Activated naive CD8-positive, alpha-beta T cell treated with anti-CD3 and anti-CD28 coated beads, Interleukin-2, amount 50 U/mL, for 24 hours (primary cell): ENCODE measurements around the gene NFATC2.
A peak's percentile ranks its signal among the peaks of the same experiment; 100 is the strongest.
"Not testable (repeated sequence)": the region's sequence is repeated elsewhere in the genome, so short reads cannot be mapped to it uniquely, and the experiment has no call there.

Experiments used
- ATAC-seq: fragments of 150-1000 bp; cut with Tn5 transposase; one replicate; pipeline ENCODE4 v1.10.0; 2021
- DNase-seq: peaks from one replicate; pipeline ENCODE4 v3.0.0; 2021
- H3K27ac Mint-ChIP-seq: one replicate; pipeline ENCODE4 v1.8.0; 2021; ENCODE audit warnings: mild to moderate bottlenecking, mixed read lengths
- H3K27me3 Mint-ChIP-seq: one replicate; pipeline ENCODE4 v1.8.0; 2021; ENCODE audit warnings: mixed read lengths
- H3K36me3 Mint-ChIP-seq: one replicate; pipeline ENCODE4 v1.8.0; 2021; ENCODE audit warnings: low read depth, mixed read lengths
- H3K4me1 Mint-ChIP-seq: one replicate; pipeline ENCODE4 v1.8.0; 2021; ENCODE audit warnings: mixed read lengths
- H3K4me3 Mint-ChIP-seq: one replicate; pipeline ENCODE4 v1.8.0; 2021; ENCODE audit warnings: mild to moderate bottlenecking, moderate library complexity, mixed read lengths
- H3K9me3 Mint-ChIP-seq: one replicate; pipeline ENCODE4 v1.8.0; 2021; ENCODE audit warnings: mixed read lengths

The NFATC2 gene

GRCh38 chr20:51480507-51481270 lies 61.8 kb downstream of the NFATC2 start:
- no peaks in the 10 kb centered on the region for H3K27me3 Mint-ChIP-seq
- H3K4me3 Mint-ChIP-seq: peak overlapping the region; percentile 69
- peaks cover 59% of the 10 kb centered on the region for H3K36me3 Mint-ChIP-seq
- H3K27ac Mint-ChIP-seq: peak overlapping the region; percentile 96
- H3K9me3 Mint-ChIP-seq: no peaks in the 10 kb centered on the region
- H3K4me1 Mint-ChIP-seq: peaks cover 90% of the 10 kb centered on the region
- DNase-seq: peak; percentile 66
- peak; percentile 90 for ATAC-seq

- not testable (repeated sequence) for DNase-seq, H3K9me3 Mint-ChIP-seq, H3K27me3 Mint-ChIP-seq, H3K4me3 Mint-ChIP-seq, ATAC-seq, H3K27ac Mint-ChIP-seq
- Mint-ChIP-seq H3K36me3 (peaks cover 64% of the 10 kb centered on the region), H3K4me1 (peaks cover 61% of the 10 kb centered on the region)
Observed at GRCh38 chr20:51476106-51476505, 66.4 kb downstream of the NFATC2 start.

GRCh38 chr20:51473771-51474170 lies 68.7 kb downstream of the NFATC2 start:
- no peak overlapping the region for H3K27ac Mint-ChIP-seq
- H3K27me3 Mint-ChIP-seq: no peaks in the 10 kb centered on the region
- no peak for ATAC-seq
- peaks cover 71% of the 10 kb centered on the region for H3K36me3 Mint-ChIP-seq
- H3K9me3 Mint-ChIP-seq: no peaks in the 10 kb centered on the region
- H3K4me1 Mint-ChIP-seq: peaks cover 59% of the 10 kb centered on the region
- no peak for DNase-seq
- no peak overlapping the region for H3K4me3 Mint-ChIP-seq

- H3K4me3 Mint-ChIP-seq: no peak overlapping the region
- H3K27ac Mint-ChIP-seq: no peak overlapping the region
- no peak for ATAC-seq
- H3K27me3 Mint-ChIP-seq: no peaks in the 10 kb centered on the region
- H3K36me3 Mint-ChIP-seq: peaks cover 68% of the 10 kb centered on the region
- no peaks in the 10 kb centered on the region for H3K9me3 Mint-ChIP-seq
- peaks cover 53% of the 10 kb centered on the region for H3K4me1 Mint-ChIP-seq
- no peak for DNase-seq
Observed at GRCh38 chr20:51473256-51473655, 69.3 kb downstream of the NFATC2 start.

- DNase-seq: no peak
- Mint-ChIP-seq H3K9me3 (no peaks in the 10 kb centered on the region), H3K4me3 (peak overlapping the region; percentile 12), H3K4me1 (peaks cover 39% of the 10 kb centered on the region), H3K27me3 (no peaks in the 10 kb centered on the region), H3K36me3 (peaks cover 65% of the 10 kb centered on the region), H3K27ac (peak overlapping the region; percentile 93)
- peak; percentile 86 for ATAC-seq
Observed at GRCh38 chr20:51470907-51471411, 71.6 kb downstream of the NFATC2 start.

- no peak overlapping the region for H3K4me3 Mint-ChIP-seq
- no peaks in the 10 kb centered on the region for H3K27me3 Mint-ChIP-seq
- ATAC-seq (peak; percentile 23), DNase-seq (no peak)
- peaks cover 38% of the 10 kb centered on the region for H3K4me1 Mint-ChIP-seq
- H3K36me3 Mint-ChIP-seq: peaks cover 67% of the 10 kb centered on the region
- H3K9me3 Mint-ChIP-seq: no peaks in the 10 kb centered on the region
- H3K27ac Mint-ChIP-seq: peak overlapping the region; percentile 93
Observed at GRCh38 chr20:51470499-51470820, 72.1 kb downstream of the NFATC2 start.

- ATAC-seq: no peak
- peaks cover 41% of the 10 kb centered on the region for H3K4me1 Mint-ChIP-seq
Observed at GRCh38 chr20:51469578-51470498, 72.7 kb downstream of the NFATC2 start.

GRCh38 chr20:51469046-51469445 lies 73.5 kb downstream of the NFATC2 start:
- H3K4me1 Mint-ChIP-seq: peaks cover 48% of the 10 kb centered on the region
- H3K4me3 Mint-ChIP-seq: no peak overlapping the region
- ATAC-seq (no peak), DNase-seq (no peak)
- peaks cover 67% of the 10 kb centered on the region for H3K36me3 Mint-ChIP-seq
- no peaks in the 10 kb centered on the region for H3K9me3 Mint-ChIP-seq
- H3K27ac Mint-ChIP-seq: no peak overlapping the region
- H3K27me3 Mint-ChIP-seq: no peaks in the 10 kb centered on the region

More at GRCh38 chr20:51469578-51470498, 72.7 kb downstream of the NFATC2 start:
- no peak for DNase-seq
- no peaks in the 10 kb centered on the region for H3K9me3 Mint-ChIP-seq
- H3K36me3 Mint-ChIP-seq: peaks cover 68% of the 10 kb centered on the region
- no peaks in the 10 kb centered on the region for H3K27me3 Mint-ChIP-seq
- H3K4me3 Mint-ChIP-seq: no peak overlapping the region
- H3K27ac Mint-ChIP-seq: peak overlapping the region; percentile 93

- no peak overlapping the region for H3K4me3 Mint-ChIP-seq
- H3K9me3 Mint-ChIP-seq: no peaks in the 10 kb centered on the region
- peaks cover 67% of the 10 kb centered on the region for H3K36me3 Mint-ChIP-seq
- DNase-seq: no peak
- H3K27ac Mint-ChIP-seq: no peak overlapping the region
- H3K27me3 Mint-ChIP-seq: no peaks in the 10 kb centered on the region
- H3K4me1 Mint-ChIP-seq: peaks cover 52% of the 10 kb centered on the region
- no peak for ATAC-seq
Observed at GRCh38 chr20:51468636-51469035, 73.9 kb downstream of the NFATC2 start.

- no peaks in the 10 kb centered on the region for H3K9me3 Mint-ChIP-seq
- H3K4me1 Mint-ChIP-seq: peaks cover 57% of the 10 kb centered on the region
- no peak for ATAC-seq
- H3K27ac Mint-ChIP-seq: no peak overlapping the region
- DNase-seq: no peak
- peaks cover 66% of the 10 kb centered on the region for H3K36me3 Mint-ChIP-seq
- H3K4me3 Mint-ChIP-seq: no peak overlapping the region
- no peaks in the 10 kb centered on the region for H3K27me3 Mint-ChIP-seq
Observed at GRCh38 chr20:51467956-51468626, 74.4 kb downstream of the NFATC2 start.

- ATAC-seq (no peak), DNase-seq (no peak)
- H3K36me3 Mint-ChIP-seq: peaks cover 55% of the 10 kb centered on the region
- no peaks in the 10 kb centered on the region for H3K9me3 Mint-ChIP-seq
- H3K27ac Mint-ChIP-seq: peak overlapping the region; percentile 74
- no peaks in the 10 kb centered on the region for H3K27me3 Mint-ChIP-seq
- peaks cover 34% of the 10 kb centered on the region for H3K4me1 Mint-ChIP-seq
- H3K4me3 Mint-ChIP-seq: no peak overlapping the region
Observed at GRCh38 chr20:51463998-51464397, 78.5 kb downstream of the NFATC2 start.

GRCh38 chr20:51463560-51463959 lies 79.0 kb downstream of the NFATC2 start:
- Mint-ChIP-seq H3K27ac (peak overlapping the region; percentile 74), H3K27me3 (no peaks in the 10 kb centered on the region), H3K36me3 (peaks cover 56% of the 10 kb centered on the region), H3K4me1 (peaks cover 35% of the 10 kb centered on the region), H3K4me3 (no peak overlapping the region), H3K9me3 (no peaks in the 10 kb centered on the region)
- DNase-seq (no peak), ATAC-seq (peak; percentile 80)

- H3K4me1 Mint-ChIP-seq: peaks cover 38% of the 10 kb centered on the region
- no peak for ATAC-seq
Observed at GRCh38 chr20:51462566-51463276, 79.8 kb downstream of the NFATC2 start.

GRCh38 chr20:51461846-51462245 lies 80.7 kb downstream of the NFATC2 start:
- not testable (repeated sequence) for H3K27me3 Mint-ChIP-seq, ATAC-seq, H3K9me3 Mint-ChIP-seq, H3K27ac Mint-ChIP-seq, DNase-seq, H3K4me3 Mint-ChIP-seq
- Mint-ChIP-seq H3K36me3 (peaks cover 52% of the 10 kb centered on the region), H3K4me1 (peaks cover 45% of the 10 kb centered on the region)

More at GRCh38 chr20:51462566-51463276, 79.8 kb downstream of the NFATC2 start:
- Mint-ChIP-seq H3K27me3 (no peaks in the 10 kb centered on the region), H3K27ac (peak overlapping the region; percentile 74), H3K36me3 (peaks cover 52% of the 10 kb centered on the region), H3K4me3 (no peak overlapping the region), H3K9me3 (no peaks in the 10 kb centered on the region)
- DNase-seq: no peak
